ENCODE measurements around the gene FGF3. TPM values are rescaled to one million over a fixed set of nuclear protein-coding genes. Genes with fewer than 3 reads are reported as not detected.

Gene FGF3
- polyA plus RNA-seq, 1 donor from 2014 or later = 3.7 TPM

- peaks cover 64% of the 10 kb centered on the region for H3K27me3 ChIP-seq (ENCODE audit: insufficient read depth, low read depth, low read length)
- no peak overlapping the region for H3K4me2 ChIP-seq (ENCODE audit: low read length)
- no peaks in the 10 kb centered on the region for H3K36me3 ChIP-seq (ENCODE audit: insufficient read depth, low read length)
- no peaks in the 10 kb centered on the region for H3K9me2 ChIP-seq (ENCODE audit: insufficient read depth, low read length)
- peak overlapping the region; percentile 51 for H3K4me3 ChIP-seq (ENCODE audit: low read length)
- H3K9me3 ChIP-seq (ENCODE audit: low read length) = no peaks in the 10 kb centered on the region
- H3K79me2 ChIP-seq (replicated peaks; ENCODE audit: insufficient read depth, low read length) = peaks cover 4% of the 10 kb centered on the region
- H2AFZ ChIP-seq (ENCODE audit: low read depth, low read length) = no peak overlapping the region
- TF ChIP-seq EP300 (conservative IDR thresholded peaks at IDR 0.05; ENCODE audit: poor library complexity, severe bottlenecking) (no peak), EZH2 (IDR thresholded peaks at IDR 0.05; ENCODE audit: borderline replicate concordance, insufficient read depth, low read length, poor library complexity, severe bottlenecking) (peak; percentile 54), SMC3 (conservative IDR thresholded peaks at IDR 0.05; ENCODE audit: poor library complexity) (no peak), TAF1 (IDR thresholded peaks at IDR 0.05; ENCODE audit: low read depth) (no peak), RAD21 (conservative IDR thresholded peaks at IDR 0.05) (no peak), REST (IDR thresholded peaks at IDR 0.05; ENCODE audit: borderline replicate concordance) (peak; percentile 31), MXI1 (conservative IDR thresholded peaks at IDR 0.05; ENCODE audit: poor library complexity, severe bottlenecking) (no peak), CTCF (IDR thresholded peaks at IDR 0.05; ENCODE audit: poor library complexity, severe bottlenecking) (peak; percentile 42), POLR2AphosphoS5 (IDR thresholded peaks at IDR 0.05) (no peak)
- H3K9ac ChIP-seq (ENCODE audit: low read length) = peak overlapping the region; percentile 38
- H3F3A ChIP-seq (ENCODE audit: insufficient read depth, low read length, poor library complexity, severe bottlenecking) = no peaks in the 10 kb centered on the region
- H4K20me1 ChIP-seq (ENCODE audit: insufficient read depth) = no peaks in the 10 kb centered on the region
- H3K27ac ChIP-seq (ENCODE audit: low read length) = no peak overlapping the region
These were observed 390 bp upstream of the FGF3 start for GRCh38 chr11:69819541-69820070.

GRCh38 chr11:69818231-69818602 is 999 bp downstream of the FGF3 start:
- Histone ChIP-seq H3K36me3 (ENCODE audit: insufficient read depth, low read length) (no peaks in the 10 kb centered on the region), H3K4me2 (ENCODE audit: low read length) (no peak overlapping the region), H3K27ac (ENCODE audit: low read length) (no peak overlapping the region), H3K4me3 (ENCODE audit: low read length) (peak overlapping the region; percentile 63), H3K79me2 (replicated peaks; ENCODE audit: insufficient read depth, low read length) (peaks cover 4% of the 10 kb centered on the region), H2AFZ (ENCODE audit: low read depth, low read length) (no peak overlapping the region), H3K9me3 (ENCODE audit: low read length) (no peaks in the 10 kb centered on the region), H3K9me2 (ENCODE audit: insufficient read depth, low read length) (no peaks in the 10 kb centered on the region), H4K20me1 (ENCODE audit: insufficient read depth) (no peaks in the 10 kb centered on the region), H3K27me3 (ENCODE audit: insufficient read depth, low read depth, low read length) (peaks cover 64% of the 10 kb centered on the region), H3F3A (ENCODE audit: insufficient read depth, low read length, poor library complexity, severe bottlenecking) (no peaks in the 10 kb centered on the region), H3K9ac (ENCODE audit: low read length) (peak overlapping the region; percentile 26)
- TF ChIP-seq SMC3 (conservative IDR thresholded peaks at IDR 0.05; ENCODE audit: poor library complexity) = no peak
- TF ChIP-seq EP300 (conservative IDR thresholded peaks at IDR 0.05; ENCODE audit: poor library complexity, severe bottlenecking) = no peak

Measured in neural cell (in vitro differentiated cells).